ENCODE data around the gene STAT3.
"Not testable (repeated sequence)": the region's sequence is repeated elsewhere in the genome, so short reads cannot be mapped to it uniquely, and the experiment has no call there.

Gene STAT3

GRCh38 chr17:42380935-42381334 lies 7.3 kb downstream of the STAT3 start:
- no peaks in the 10 kb centered on the region for H3K27me3 Mint-ChIP-seq (ENCODE audit: low read depth)
- no peaks in the 10 kb centered on the region for H3K9me3 Mint-ChIP-seq
- peaks cover 40% of the 10 kb centered on the region for H3K4me1 Mint-ChIP-seq
- peak overlapping the region in 1 of 3 experiments; percentile 44 for H3K27ac Mint-ChIP-seq
- TF ChIP-seq, protein P1, sequence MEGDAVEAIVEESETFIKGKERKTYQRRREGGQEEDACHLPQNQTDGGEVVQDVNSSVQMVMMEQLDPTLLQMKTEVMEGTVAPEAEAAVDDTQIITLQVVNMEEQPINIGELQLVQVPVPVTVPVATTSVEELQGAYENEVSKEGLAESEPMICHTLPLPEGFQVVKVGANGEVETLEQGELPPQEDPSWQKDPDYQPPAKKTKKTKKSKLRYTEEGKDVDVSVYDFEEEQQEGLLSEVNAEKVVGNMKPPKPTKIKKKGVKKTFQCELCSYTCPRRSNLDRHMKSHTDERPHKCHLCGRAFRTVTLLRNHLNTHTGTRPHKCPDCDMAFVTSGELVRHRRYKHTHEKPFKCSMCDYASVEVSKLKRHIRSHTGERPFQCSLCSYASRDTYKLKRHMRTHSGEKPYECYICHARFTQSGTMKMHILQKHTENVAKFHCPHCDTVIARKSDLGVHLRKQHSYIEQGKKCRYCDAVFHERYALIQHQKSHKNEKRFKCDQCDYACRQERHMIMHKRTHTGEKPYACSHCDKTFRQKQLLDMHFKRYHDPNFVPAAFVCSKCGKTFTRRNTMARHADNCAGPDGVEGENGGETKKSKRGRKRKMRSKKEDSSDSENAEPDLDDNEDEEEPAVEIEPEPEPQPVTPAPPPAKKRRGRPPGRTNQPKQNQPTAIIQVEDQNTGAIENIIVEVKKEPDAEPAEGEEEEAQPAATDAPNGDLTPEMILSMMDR (IDR thresholded peaks at IDR 0.05; ENCODE audit: unreplicated experiment in 3 of 3), result no peak
- peak overlapping the region in 1 of 3 experiments; percentile 38 for H3K4me3 Mint-ChIP-seq
- peaks cover 9% of the 10 kb centered on the region for H3K36me3 Mint-ChIP-seq (ENCODE audit: low read depth)

- H3K27me3 Mint-ChIP-seq (ENCODE audit: low read depth), result no peaks in the 10 kb centered on the region
- no peaks in the 10 kb centered on the region for H3K9me3 Mint-ChIP-seq
- H3K27ac Mint-ChIP-seq, result peak overlapping the region; percentile 92 to 95 (median 95)
- H3K36me3 Mint-ChIP-seq (ENCODE audit: low read depth), result peaks cover 9% of the 10 kb centered on the region
- H3K4me3 Mint-ChIP-seq, result peak overlapping the region; percentile 51 to 63 (median 55)
- H3K4me1 Mint-ChIP-seq, result peaks cover 36% of the 10 kb centered on the region
- TF ChIP-seq, protein P1 (IDR thresholded peaks at IDR 0.05; ENCODE audit: unreplicated experiment in 3 of 3), result no peak
Observed at GRCh38 chr17:42378959-42379594, 9.2 kb downstream of the STAT3 start.

DNA sequence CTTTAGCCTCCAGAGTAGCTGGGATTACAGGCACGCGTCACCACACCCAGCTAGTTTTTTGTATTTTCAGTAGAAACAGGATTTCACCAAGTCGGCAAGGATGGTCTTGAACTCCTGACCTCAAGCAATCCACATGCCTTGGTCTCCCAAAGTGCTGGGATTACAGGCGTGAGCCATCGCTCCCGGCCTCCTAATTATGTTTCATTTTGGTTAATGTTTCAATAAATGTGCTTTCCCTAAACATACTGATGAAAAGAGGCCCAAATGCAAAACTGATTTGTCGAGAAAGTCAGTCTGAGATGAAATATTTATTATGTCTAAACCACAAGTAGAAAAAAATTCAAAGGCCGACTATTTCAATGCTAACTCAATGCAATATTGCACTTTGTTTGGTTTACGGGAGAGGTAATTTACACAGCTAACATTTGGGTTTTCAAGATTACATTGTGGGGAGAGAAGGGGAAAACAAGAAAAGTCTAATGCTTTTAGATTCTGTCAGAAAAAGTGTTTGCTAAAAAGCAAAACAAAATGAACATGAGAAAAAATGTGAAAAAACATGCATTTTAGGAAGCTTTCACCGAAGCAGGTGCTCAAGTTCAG lies 9.8 kb downstream of the STAT3 start:
- TF ChIP-seq, protein P1 (IDR thresholded peaks at IDR 0.05; ENCODE audit: unreplicated experiment in 3 of 3), result no peak
- Mint-ChIP-seq H3K9me3 (no peaks in the 10 kb centered on the region), H3K27ac (peak overlapping the region; percentile 92 to 95 (median 95)), H3K27me3 (ENCODE audit: low read depth) (no peaks in the 10 kb centered on the region), H3K36me3 (ENCODE audit: low read depth) (peaks cover 9% of the 10 kb centered on the region), H3K4me3 (peak overlapping the region; percentile 51 to 63 (median 55)), H3K4me1 (peaks cover 36% of the 10 kb centered on the region)

- Mint-ChIP-seq H3K27ac (no peak overlapping the region), H3K4me3 (no peak overlapping the region), H3K9me3 (peaks cover 7% of the 10 kb centered on the region), H3K36me3 (ENCODE audit: low read depth) (peaks cover 14% of the 10 kb centered on the region), H3K4me1 (peaks cover 11% of the 10 kb centered on the region), H3K27me3 (ENCODE audit: low read depth) (peaks cover 3% of the 10 kb centered on the region)
- TF ChIP-seq, protein P1 (IDR thresholded peaks at IDR 0.05; ENCODE audit: unreplicated experiment in 3 of 3), result no peak
Observed at GRCh38 chr17:42373896-42374295, 14.3 kb downstream of the STAT3 start.

DNA sequence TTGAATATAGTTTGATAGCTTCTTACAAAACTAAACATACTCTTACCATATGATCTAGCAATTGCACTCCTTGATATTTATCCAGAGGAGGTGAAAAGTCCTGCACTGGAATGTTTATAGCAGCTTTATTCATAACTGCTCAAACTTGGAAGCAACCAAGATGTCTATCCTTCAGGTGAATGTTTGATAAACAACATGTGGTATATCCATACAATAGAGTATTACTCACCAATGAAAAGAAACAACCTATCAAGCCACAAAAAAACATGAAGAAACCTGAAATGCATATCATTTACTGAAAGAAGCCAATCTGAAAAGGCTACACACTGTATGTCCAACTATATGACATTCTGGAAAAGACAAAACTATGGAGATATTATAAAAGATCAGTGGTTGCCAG lies 16.1 kb downstream of the STAT3 start:
- TF ChIP-seq, protein P1 (IDR thresholded peaks at IDR 0.05; ENCODE audit: unreplicated experiment in 3 of 3), result no peak
- Mint-ChIP-seq H3K9me3 (peaks cover 7% of the 10 kb centered on the region), H3K4me1 (peaks cover 7% of the 10 kb centered on the region), H3K27ac (no peak overlapping the region), H3K4me3 (no peak overlapping the region), H3K27me3 (ENCODE audit: low read depth) (peaks cover 3% of the 10 kb centered on the region), H3K36me3 (ENCODE audit: low read depth) (peaks cover 14% of the 10 kb centered on the region)

- H3K9me3 Mint-ChIP-seq; H3K4me3 Mint-ChIP-seq; H3K27ac Mint-ChIP-seq; H3K27me3 Mint-ChIP-seq (ENCODE audit: low read depth): not testable (repeated sequence)
- H3K4me1 Mint-ChIP-seq, result peaks cover 19% of the 10 kb centered on the region
- peaks cover 17% of the 10 kb centered on the region for H3K36me3 Mint-ChIP-seq (ENCODE audit: low read depth)
Observed at GRCh38 chr17:42368797-42369561, 19.3 kb downstream of the STAT3 start.

- H3K27me3 Mint-ChIP-seq (ENCODE audit: low read depth); H3K4me3 Mint-ChIP-seq; H3K27ac Mint-ChIP-seq; H3K9me3 Mint-ChIP-seq: not testable (repeated sequence)
- H3K36me3 Mint-ChIP-seq (ENCODE audit: low read depth), result peaks cover 17% of the 10 kb centered on the region
- H3K4me1 Mint-ChIP-seq, result peaks cover 23% of the 10 kb centered on the region
Observed at GRCh38 chr17:42368310-42368709, 19.9 kb downstream of the STAT3 start.

DNA sequence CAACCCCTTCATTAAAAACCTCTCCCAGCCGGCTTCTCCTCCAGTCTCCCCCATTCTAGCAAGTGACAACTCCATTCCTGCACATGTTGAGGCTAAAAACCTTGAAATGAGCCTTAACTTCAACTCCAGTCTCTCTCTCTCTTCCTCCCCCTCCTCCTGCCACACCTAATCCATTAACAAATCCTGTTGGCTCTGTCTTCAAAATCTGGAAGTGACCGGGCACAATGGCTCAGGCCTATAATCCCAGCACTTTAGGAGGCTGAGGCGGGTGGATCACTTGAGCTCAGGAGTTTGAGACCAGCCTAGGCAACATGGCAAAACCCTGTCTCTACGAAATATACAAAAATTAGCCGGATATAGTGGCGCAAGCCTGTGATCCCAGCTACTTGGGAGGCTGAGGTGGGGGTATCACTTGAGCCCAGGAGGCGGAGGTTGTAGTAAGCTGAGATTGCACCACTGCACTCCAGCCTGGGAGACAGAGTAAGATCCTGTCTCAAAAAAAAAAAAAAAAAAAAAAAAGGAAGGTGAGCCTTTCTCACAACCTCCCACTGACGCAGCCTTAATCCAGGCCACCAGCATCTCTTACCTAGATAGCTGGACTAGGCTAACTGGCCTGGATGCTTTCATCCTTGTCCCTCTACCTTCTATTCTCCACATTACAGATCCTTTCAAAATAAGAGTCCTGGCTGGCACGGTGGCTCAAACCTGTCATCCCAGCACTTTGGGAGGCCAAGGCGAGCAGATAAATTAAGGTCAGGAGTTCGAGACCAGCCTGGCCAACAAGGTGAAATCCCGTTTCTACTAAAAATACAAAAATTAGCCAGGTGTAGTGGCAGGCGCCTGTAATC lies 21.8 kb downstream of the STAT3 start:
- not testable (repeated sequence) for H3K9me3 Mint-ChIP-seq

More for the DNA sequence above, 21.8 kb downstream of the STAT3 start:
- not testable (repeated sequence) for H3K27me3 Mint-ChIP-seq (ENCODE audit: low read depth); H3K4me3 Mint-ChIP-seq; H3K27ac Mint-ChIP-seq
- H3K4me1 Mint-ChIP-seq, result peaks cover 30% of the 10 kb centered on the region
- peaks cover 10% of the 10 kb centered on the region for H3K36me3 Mint-ChIP-seq (ENCODE audit: low read depth)

Data from nephron (organoid).